SH-SY5Y (cell line): Measurements from ENCODE around the gene GTF2H4.

Source experiments
- GATA2 ChIP-seq: IDR thresholded peaks from 2 replicates; pipeline ENCODE4 v1.6.1; 2011; ENCODE audit warnings: mild to moderate bottlenecking, low read depth, low read length
- GATA3 ChIP-seq: IDR thresholded peaks from 2 replicates; pipeline ENCODE4 v1.6.1; 2011; ENCODE audit warnings: low read depth, mild to moderate bottlenecking, low read length, moderate library complexity

GRCh38 chr6:30912746-30913520 is 4.9 kb downstream of the GTF2H4 start:
- TF ChIP-seq GATA2 = no peak
- TF ChIP-seq GATA3 = no peak
